Measurements from ENCODE around the gene NECTIN1.

NECTIN1 gene

DNA sequence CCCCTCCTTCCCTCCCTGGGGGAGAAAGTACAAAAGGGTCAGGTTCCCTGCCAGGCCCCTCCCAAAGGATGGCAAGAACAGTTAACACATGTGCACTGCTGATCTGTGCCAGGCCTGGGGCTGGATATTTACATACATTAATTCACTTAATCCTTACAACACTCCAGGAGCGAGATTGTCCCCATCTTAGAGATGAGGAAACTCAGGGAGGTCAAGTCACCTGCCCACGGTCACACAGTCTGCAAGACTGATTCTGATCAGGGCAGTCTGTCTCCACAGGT is 36.5 kb downstream of the NECTIN1 start:
- peaks cover 77% of the 10 kb centered on the region for H3K4me1 ChIP-seq (ENCODE audit: low read length)
- peak overlapping the region; percentile 63 for H3K4me2 ChIP-seq (ENCODE audit: low read length)

DNA sequence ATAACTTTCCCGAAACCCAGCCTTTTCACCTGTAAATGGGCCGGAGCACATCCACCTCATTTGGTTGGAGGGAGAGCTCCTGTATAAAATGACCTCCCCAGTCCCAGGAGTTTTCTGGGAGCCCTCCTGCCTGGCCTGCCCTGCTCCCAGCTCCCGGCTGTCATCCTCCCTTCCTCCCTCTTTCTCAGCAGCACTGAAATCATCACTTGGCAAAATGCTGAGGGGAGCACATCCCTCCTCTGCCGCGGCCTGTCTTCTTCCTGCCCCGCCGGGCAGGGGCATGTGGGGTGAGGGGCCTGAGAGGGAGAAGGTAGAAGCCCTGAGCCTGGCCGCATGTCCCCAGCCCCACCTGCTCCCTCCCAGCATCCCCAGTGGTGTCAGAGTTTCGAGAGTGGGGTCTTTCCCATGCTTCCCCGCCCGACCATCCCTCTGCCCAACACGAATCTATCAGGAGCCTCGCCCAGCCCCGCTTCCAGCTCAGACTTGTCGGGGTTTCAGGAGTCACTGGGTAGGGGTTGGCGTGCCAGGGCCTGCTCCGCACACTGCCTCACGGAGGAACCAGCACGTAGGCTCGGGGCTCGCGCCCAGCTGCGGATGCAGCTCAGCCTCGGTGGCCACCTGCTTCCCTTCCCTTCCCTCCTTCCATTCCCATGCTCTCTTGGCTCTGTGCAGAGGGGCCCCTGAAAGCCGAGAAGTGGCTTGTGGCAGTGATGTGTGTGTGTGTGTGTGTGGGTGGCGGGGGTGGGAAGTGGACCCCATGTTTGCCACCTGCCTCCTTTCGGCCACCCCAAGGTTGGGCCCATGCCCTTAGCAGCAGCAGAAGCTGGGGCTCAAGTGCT is 37.1 kb downstream of the NECTIN1 start:
- TF ChIP-seq, protein P1, sequence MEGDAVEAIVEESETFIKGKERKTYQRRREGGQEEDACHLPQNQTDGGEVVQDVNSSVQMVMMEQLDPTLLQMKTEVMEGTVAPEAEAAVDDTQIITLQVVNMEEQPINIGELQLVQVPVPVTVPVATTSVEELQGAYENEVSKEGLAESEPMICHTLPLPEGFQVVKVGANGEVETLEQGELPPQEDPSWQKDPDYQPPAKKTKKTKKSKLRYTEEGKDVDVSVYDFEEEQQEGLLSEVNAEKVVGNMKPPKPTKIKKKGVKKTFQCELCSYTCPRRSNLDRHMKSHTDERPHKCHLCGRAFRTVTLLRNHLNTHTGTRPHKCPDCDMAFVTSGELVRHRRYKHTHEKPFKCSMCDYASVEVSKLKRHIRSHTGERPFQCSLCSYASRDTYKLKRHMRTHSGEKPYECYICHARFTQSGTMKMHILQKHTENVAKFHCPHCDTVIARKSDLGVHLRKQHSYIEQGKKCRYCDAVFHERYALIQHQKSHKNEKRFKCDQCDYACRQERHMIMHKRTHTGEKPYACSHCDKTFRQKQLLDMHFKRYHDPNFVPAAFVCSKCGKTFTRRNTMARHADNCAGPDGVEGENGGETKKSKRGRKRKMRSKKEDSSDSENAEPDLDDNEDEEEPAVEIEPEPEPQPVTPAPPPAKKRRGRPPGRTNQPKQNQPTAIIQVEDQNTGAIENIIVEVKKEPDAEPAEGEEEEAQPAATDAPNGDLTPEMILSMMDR (IDR thresholded peaks at IDR 0.05; ENCODE audit: low read depth, low read length): no peak
- H3K9me3 ChIP-seq (ENCODE audit: insufficient read depth, low read length): no peaks in the 10 kb centered on the region
- H3K27me3 ChIP-seq (ENCODE audit: low read depth, low read length): no peaks in the 10 kb centered on the region
- no peak overlapping the region for H2AFZ ChIP-seq (ENCODE audit: low read depth, low read length)
- no peak overlapping the region for H3K4me3 ChIP-seq (ENCODE audit: low read length)
- H3K79me2 ChIP-seq (ENCODE audit: low read length): peaks cover 100% of the 10 kb centered on the region
- peaks cover 83% of the 10 kb centered on the region for H3K4me1 ChIP-seq (ENCODE audit: low read length)
- no peak overlapping the region for H3K27ac ChIP-seq (ENCODE audit: low read length)
- peaks cover 4% of the 10 kb centered on the region for H3K36me3 ChIP-seq (replicated peaks; ENCODE audit: low read depth, low read length)
- peak overlapping the region; percentile 63 for H3K4me2 ChIP-seq (ENCODE audit: low read length)
- H3K9ac ChIP-seq (ENCODE audit: low read length): no peak overlapping the region; the same call in 1 of the 2 replicates
- peaks cover 50% of the 10 kb centered on the region for H4K20me1 ChIP-seq (ENCODE audit: insufficient read depth, low read length)

More for the DNA sequence above, 36.5 kb downstream of the NECTIN1 start:
- Histone ChIP-seq H4K20me1 (ENCODE audit: insufficient read depth, low read length) (peaks cover 47% of the 10 kb centered on the region), H3K36me3 (replicated peaks; ENCODE audit: low read depth, low read length) (peaks cover 4% of the 10 kb centered on the region), H3K79me2 (ENCODE audit: low read length) (peaks cover 100% of the 10 kb centered on the region), H3K9me3 (ENCODE audit: insufficient read depth, low read length) (no peaks in the 10 kb centered on the region), H2AFZ (ENCODE audit: low read depth, low read length) (no peak overlapping the region), H3K27me3 (ENCODE audit: low read depth, low read length) (no peaks in the 10 kb centered on the region), H3K27ac (ENCODE audit: low read length) (peak overlapping the region; percentile 72), H3K4me3 (ENCODE audit: low read length) (0 out of 2 replicates have a peak overlapping the region, but pooled peaks have one; percentile 25), H3K9ac (ENCODE audit: low read length) (peak overlapping the region; percentile 61; the same call in 1 of the 2 replicates)
- TF ChIP-seq, protein P1 (IDR thresholded peaks at IDR 0.05; ENCODE audit: low read depth, low read length): no peak
- no peak for TF ChIP-seq EZH2phosphoT487 (IDR thresholded peaks at IDR 0.05; ENCODE audit: low read depth)

DNA sequence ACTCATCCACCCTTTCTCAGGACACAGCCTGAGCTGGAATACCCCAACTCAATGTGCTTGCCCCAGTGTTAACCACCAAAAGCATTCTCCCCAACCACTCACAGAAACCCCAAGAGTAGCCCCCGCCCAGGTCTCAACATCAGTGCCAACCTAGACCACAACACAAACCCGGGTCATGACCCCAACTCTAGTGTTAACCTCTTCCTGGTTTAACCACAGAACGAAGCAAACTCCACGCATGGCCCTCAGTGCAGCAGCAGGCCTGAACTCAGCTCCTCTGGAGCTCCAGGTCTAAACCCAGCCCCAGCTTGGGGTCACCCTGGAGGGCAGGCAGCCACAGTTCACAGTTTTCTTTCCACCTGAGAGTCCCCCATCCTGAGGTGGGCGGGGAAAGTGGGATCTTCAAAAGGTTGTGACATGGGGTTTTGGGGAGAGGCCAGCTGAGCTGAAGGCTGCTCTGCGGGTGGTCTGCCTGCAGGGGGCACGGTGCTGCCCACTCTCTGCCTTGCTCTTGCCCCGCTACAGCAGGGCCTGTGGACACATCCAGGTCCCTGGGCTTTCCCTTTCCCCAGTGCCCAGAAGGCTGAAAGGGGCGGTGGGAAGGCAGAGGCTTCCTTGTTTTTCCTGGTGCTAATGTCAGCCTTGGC is 37.9 kb downstream of the NECTIN1 start:
- Histone ChIP-seq H3K36me3 (replicated peaks; ENCODE audit: low read depth, low read length) (peaks cover 4% of the 10 kb centered on the region), H3K9ac (ENCODE audit: low read length) (no peak overlapping the region), H3K27me3 (ENCODE audit: low read depth, low read length) (no peaks in the 10 kb centered on the region), H2AFZ (ENCODE audit: low read depth, low read length) (no peak overlapping the region), H3K4me3 (ENCODE audit: low read length) (no peak overlapping the region), H3K27ac (ENCODE audit: low read length) (no peak overlapping the region), H4K20me1 (ENCODE audit: insufficient read depth, low read length) (peaks cover 58% of the 10 kb centered on the region), H3K4me2 (ENCODE audit: low read length) (no peak overlapping the region), H3K9me3 (ENCODE audit: insufficient read depth, low read length) (no peaks in the 10 kb centered on the region), H3K79me2 (ENCODE audit: low read length) (peaks cover 100% of the 10 kb centered on the region), H3K4me1 (ENCODE audit: low read length) (peaks cover 77% of the 10 kb centered on the region)
- TF ChIP-seq, protein P1 (IDR thresholded peaks at IDR 0.05; ENCODE audit: low read depth, low read length): peak; percentile 7; the same call in 1 of the 2 replicates
- no peak for TF ChIP-seq EZH2phosphoT487 (IDR thresholded peaks at IDR 0.05; ENCODE audit: low read depth)

DNA sequence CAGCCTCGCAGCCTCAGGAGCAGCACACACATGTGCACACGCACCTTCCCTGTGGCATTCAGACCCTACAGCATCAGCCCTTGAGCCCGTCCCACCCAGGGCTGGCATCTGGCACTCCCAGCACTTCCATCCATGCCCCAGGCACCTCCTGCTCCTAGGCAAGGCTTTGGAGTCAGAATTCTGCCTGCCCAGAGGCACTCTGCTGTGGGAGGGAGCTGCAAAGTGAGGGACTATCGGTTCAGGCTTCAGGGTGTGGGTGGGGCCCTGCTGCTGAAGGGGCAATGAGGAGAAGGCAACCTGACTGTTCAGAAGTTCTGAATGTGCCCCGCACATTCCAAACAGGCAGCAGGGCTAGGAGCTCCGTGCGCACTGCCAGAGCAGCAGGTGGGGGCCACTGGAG is 39.7 kb downstream of the NECTIN1 start:
- Histone ChIP-seq H3K4me1 (ENCODE audit: low read length) (peaks cover 59% of the 10 kb centered on the region), H3K27ac (ENCODE audit: low read length) (no peak overlapping the region)

More for the DNA sequence above, 39.7 kb downstream of the NECTIN1 start:
- Histone ChIP-seq H3K79me2 (ENCODE audit: low read length) (peaks cover 99% of the 10 kb centered on the region), H3K27me3 (ENCODE audit: low read depth, low read length) (no peaks in the 10 kb centered on the region), H3K4me3 (ENCODE audit: low read length) (no peak overlapping the region), H3K36me3 (replicated peaks; ENCODE audit: low read depth, low read length) (peaks cover 4% of the 10 kb centered on the region), H3K9ac (ENCODE audit: low read length) (no peak overlapping the region), H4K20me1 (ENCODE audit: insufficient read depth, low read length) (peaks cover 70% of the 10 kb centered on the region), H3K4me2 (ENCODE audit: low read length) (no peak overlapping the region), H2AFZ (ENCODE audit: low read depth, low read length) (no peak overlapping the region), H3K9me3 (ENCODE audit: insufficient read depth, low read length) (no peaks in the 10 kb centered on the region)
- TF ChIP-seq EZH2phosphoT487 (IDR thresholded peaks at IDR 0.05; ENCODE audit: low read depth): no peak
- TF ChIP-seq, protein P1 (IDR thresholded peaks at IDR 0.05; ENCODE audit: low read depth, low read length): no peak
